DMS114 treated with DMSO at 0.1 percent for 48 hours (cell line): ENCODE measurements around the gene OR1F1.
"Not testable (repeated sequence)": the region's sequence is repeated elsewhere in the genome, so short reads cannot be mapped to it uniquely, and the experiment has no call there.

Experiments used
- DNase-seq: peaks from one replicate; lab custom pipeline; 2025; ENCODE audit not compliant: unreplicated experiment; lab: John Stamatoyannopoulos, UW

OR1F1 gene

DNA sequence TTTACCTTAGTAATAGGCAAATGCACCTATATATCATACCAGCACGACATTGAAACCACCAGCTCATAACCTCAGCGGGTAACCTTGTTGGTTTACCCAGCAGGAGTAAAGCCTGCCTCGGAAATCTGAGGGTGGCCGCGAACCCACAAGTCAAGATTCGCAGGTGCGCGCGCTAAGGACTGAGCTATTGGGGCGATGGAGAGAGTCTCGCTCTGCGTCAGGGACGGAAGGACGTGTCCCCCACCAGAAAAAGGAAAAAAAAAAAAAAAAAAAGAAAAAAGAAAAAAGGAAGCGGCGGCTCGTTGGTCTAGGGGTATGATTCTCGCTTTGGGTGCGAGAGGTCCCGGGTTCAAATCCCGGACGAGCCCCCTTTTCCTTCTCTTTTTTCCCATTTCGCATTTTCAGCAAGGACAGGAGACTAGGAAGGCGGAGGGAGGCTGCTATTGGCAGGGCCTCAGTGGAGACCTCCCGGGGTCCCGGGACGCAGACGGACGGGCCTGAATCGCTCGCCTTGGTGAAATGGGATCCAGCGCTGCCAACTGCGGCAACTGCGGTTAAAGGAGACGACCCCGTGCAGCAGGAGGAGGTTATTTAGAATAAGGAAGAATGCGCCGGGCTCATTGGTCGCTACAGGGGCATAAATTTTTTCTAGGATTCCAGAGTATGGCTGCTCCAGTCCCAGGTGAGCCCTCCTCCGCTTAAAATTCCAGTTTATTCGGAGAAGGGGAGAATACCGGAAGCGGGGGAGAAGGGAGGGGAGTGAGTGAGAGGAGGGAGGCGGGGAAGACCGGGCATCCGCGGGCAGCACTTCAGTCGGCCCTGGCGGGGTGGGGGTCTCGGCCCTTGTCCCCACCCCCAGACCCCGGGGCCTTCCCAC is at the start of gene OR1F1:
OR1F1 (plus strand) TSS at position 407 of the 877 bp plus-strand sequence.
- no peak for DNase-seq

- no peak for DNase-seq
Measured at GRCh38 chr16:3138342-3138741, 49.7 kb upstream of the OR1F1 start.

DNA sequence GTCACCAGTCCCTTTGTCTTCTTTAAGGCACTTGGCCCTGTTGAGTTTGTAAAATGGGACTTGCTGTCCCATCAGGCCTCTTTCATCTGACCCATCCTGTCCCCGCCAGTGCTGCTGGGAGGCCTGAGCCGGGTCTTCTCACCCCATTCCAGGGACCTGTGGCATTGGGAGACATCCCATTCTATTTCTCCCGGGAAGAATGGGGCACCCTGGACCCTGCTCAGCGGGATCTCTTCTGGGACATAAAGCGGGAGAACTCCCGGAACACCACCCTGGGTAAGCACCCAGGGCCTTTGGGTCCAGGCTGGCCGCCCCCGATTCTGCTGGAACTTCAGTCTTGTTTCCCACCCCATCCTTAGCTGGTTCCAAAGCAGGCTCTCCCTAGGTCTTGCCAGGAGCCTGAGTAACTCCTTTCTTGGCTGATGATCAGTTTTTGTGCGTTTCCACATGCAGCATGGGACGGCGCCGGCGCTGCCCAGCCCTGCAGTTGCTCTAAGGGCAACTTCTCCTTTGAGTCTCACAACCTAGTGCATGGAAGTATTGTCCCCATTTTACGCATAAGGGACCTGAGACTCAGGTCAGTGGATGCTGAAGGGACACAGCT is 49.1 kb upstream of the OR1F1 start:
- no peak for DNase-seq

DNA sequence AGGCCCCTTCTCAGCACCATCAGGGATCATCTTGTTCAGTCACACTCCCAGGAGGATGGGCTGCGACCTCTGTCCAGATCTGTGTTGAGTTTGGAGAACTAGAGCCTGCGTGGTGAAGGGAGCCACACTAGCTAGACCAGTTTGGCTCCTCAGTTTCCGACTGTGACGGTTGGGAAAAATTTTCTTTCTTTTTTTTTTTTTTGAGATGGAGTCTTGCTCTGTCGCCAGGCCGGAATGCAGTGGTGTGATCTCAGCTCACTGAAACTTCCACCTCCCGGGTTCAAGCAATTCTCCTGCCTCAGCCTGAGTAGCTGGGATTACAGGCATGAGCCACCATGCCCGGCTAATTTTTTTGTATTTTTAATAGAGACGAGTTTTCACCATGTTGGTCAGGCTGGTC is 48.4 kb upstream of the OR1F1 start:
- not testable (repeated sequence) for DNase-seq

DNA sequence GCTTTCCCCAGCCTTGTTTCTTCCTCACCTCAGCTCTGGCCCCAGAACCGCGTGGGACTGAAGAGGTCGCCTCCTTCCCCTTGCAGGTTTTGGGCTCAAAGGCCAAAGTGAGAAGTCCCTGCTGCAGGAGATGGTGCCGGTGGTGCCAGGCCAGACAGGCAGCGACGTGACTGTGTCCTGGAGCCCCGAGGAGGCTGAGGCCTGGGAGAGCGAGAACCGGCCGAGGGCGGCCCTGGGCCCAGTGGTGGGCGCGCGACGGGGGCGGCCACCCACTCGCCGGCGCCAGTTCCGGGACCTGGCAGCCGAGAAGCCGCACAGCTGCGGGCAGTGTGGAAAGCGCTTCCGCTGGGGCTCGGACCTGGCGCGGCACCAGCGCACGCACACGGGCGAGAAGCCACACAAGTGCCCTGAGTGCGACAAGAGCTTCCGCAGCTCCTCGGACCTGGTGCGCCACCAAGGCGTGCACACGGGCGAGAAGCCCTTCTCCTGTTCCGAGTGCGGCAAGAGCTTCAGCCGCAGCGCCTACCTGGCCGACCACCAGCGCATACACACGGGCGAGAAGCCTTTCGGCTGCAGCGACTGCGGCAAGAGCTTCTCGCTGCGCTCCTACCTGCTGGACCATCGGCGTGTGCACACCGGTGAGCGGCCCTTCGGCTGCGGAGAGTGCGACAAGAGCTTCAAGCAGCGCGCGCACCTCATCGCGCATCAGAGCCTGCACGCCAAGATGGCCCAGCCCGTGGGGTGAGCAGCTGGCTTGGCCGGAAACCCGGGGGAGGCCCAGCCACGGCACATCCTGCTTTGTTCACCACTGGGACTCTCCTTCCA is 47.2 kb upstream of the OR1F1 start:
- no peak for DNase-seq

DNA sequence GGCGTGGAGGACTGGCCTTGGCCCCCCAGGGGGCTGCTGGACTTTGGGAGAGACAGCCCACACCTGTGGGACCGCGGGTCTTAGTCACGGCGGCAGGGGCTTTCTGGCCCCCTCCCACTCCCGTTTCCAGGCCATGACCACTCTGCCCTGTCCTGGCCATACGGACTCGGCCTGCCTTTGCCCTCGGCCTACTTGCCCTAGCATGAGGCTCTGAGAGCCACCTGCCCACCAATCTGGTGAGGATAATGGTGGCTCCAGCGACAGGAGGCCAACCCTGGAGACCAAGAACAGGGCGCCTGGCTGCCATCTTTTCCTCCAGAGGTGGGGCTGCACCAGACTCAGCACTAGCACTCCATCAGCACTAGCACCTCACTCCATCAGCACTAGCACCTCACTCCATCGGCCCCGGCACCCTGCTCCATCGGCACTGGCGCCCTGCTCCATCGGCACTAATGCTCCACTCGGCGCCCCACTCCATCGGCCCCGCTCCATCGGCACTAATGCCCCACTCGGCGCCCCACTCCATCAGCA is 46.2 kb upstream of the OR1F1 start:
- DNase-seq = no peak

DNA sequence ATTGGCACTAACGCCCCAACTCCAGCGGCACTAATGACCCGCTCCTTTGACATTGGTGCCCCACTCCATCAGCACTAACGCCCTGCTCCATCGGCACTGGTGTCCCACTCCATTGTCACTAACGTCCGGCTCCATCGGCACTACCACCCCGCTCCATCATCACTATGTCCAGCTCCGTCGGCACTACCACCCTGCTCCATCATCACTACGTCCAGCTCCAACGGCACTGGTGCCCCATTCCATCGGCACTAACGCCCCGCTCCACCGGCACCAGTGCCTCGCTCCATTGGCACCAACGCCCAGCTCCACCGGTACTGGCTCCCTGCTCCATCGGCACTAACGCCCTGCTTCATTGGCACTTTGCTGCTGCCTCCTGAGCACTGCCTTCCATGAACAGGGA is 45.7 kb upstream of the OR1F1 start:
- DNase-seq = no peak

DNA sequence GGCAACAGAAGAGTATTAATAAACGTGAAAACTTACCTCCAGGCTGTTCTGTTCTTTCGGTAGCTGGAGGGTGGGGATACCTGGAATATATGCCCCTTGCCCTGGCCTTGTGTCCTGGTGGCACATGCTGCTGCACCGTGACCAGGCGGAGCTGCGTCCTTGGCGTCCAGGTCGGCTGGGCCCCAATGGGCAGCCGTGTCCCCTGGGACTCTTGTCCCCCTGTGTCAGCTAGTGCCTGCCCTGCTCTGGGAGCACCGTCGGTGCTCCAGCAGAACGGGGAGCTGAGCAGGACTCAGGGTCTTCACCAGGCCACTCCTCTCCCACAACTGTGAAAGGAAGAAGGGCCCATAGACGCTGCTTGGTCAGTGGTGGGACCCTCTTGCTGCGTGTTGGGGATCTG is 45.2 kb upstream of the OR1F1 start:
- no peak for DNase-seq

- DNase-seq = no peak
Measured at GRCh38 chr16:3143189-3143588, 44.8 kb upstream of the OR1F1 start.

DNA sequence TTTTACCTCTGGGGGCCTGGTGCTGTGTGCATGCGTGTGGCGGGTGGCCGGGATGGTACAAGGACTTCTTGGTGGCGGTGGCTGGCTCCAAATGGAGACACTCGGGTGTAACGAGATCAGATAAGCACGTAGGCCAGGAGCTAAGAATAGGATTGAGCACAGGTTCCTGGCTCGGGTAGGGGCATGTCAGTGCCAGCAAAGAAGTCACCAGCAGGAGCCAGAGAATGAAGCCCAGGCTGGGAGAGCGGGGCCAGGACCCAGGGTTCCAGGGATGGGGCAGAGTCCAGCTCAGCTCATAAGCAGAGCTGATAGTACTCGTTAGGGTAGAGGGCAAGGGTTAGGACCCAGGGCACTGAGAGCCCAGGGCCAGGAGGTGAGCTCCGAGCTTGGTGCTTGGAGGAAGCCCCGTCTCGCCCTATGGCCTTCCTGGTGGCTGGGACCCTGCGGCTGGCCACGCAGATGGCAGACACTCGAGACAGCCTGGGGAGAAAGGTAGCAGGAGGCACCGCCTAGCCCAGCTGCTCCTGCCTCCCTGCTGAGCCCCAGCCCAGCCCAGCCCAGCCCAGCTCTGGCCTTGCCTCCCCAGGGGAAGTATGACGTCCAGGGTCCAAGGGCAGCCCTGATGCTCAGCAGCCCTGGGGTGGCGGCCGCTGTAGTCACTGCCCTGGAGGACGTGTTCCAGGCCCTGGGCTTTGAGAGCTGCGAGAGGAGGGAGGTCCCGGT is 44.2 kb upstream of the OR1F1 start:
- DNase-seq = no peak

GRCh38 chr16:3144321-3144983 is 43.6 kb upstream of the OR1F1 start:
- DNase-seq = no peak

GRCh38 chr16:3145151-3145550 is 42.9 kb upstream of the OR1F1 start:
- no peak for DNase-seq

GRCh38 chr16:3145660-3146059 is 42.3 kb upstream of the OR1F1 start:
- no peak for DNase-seq

- no peak for DNase-seq
Measured at GRCh38 chr16:3147046-3147756, 40.8 kb upstream of the OR1F1 start.

GRCh38 chr16:3147757-3148104 is 40.3 kb upstream of the OR1F1 start:
- DNase-seq = no peak

- no peak for DNase-seq
Measured at GRCh38 chr16:3148256-3149192, 39.5 kb upstream of the OR1F1 start.

- no peak for DNase-seq
Measured at GRCh38 chr16:3149193-3149530, 38.8 kb upstream of the OR1F1 start.

- no peak for DNase-seq
Measured at GRCh38 chr16:3149630-3150345, 38.2 kb upstream of the OR1F1 start.
